Measurements from ENCODE around the gene ORC6. TPM values are rescaled to one million over a fixed set of nuclear protein-coding genes. Genes with fewer than 3 reads are reported as not detected.
"Not testable (repeated sequence)": the region's sequence is repeated elsewhere in the genome, so short reads cannot be mapped to it uniquely, and the experiment has no call there.

The ORC6 gene
- total RNA-seq, 4 donors from 2014 or later, result 3.4 to 12.6 (median 7.7) TPM

- Histone ChIP-seq H3K4me1 (no peaks in the 10 kb centered on the region), H3K27me3 (no peaks in the 10 kb centered on the region), H3K9me3 (no peaks in the 10 kb centered on the region), H3K36me3 (peaks cover 0 to 70% (median 31%) of the 10 kb centered on the region in 3 donors), H3K4me3 (no peak overlapping the region), H3K27ac (no peak overlapping the region)
- no peak for DNase-seq
- intact Hi-C loops (cut with DNase I), result no loop called here
- TF ChIP-seq CTCF (IDR thresholded peaks at IDR 0.05) (no peak), POLR2A (IDR thresholded peaks at IDR 0.05) (no peak)
- WGBS, 2 donors, result 60% methylated on average over 1 of the region's 1 CpG
Observed at GRCh38 chr16:46658925-46659324, 30.5 kb upstream of the ORC6 start.

GRCh38 chr16:46662123-46662522 lies 27.3 kb upstream of the ORC6 start:
- Histone ChIP-seq H3K27ac (no peak overlapping the region), H3K4me3 (no peak overlapping the region), H3K36me3 (peaks cover 0 to 99% (median 41%) of the 10 kb centered on the region in 3 donors), H3K27me3 (no peaks in the 10 kb centered on the region), H3K9me3 (no peaks in the 10 kb centered on the region), H3K4me1 (no peaks in the 10 kb centered on the region)
- no peak for DNase-seq
- no peak for TF ChIP-seq POLR2A (IDR thresholded peaks at IDR 0.05)
- TF ChIP-seq CTCF (IDR thresholded peaks at IDR 0.05), result no peak
- WGBS, 2 donors, result 65 to 70% methylated on average over 4 of the region's 4 CpGs
- intact Hi-C loops (cut with DNase I), result no loop called here

- H3K4me1 ChIP-seq, result no peaks in the 10 kb centered on the region
- 67 to 71% methylated on average over 6 of the region's 6 CpGs for WGBS, 2 donors
- H3K9me3 ChIP-seq, result no peaks in the 10 kb centered on the region
- peak; percentile 60 to 87 (median 79) for TF ChIP-seq CTCF (IDR thresholded peaks at IDR 0.05)
- TF ChIP-seq POLR2A (IDR thresholded peaks at IDR 0.05), result no peak
- no peak overlapping the region for H3K4me3 ChIP-seq
- intact Hi-C loops (cut with DNase I), result no loop called here
- H3K27me3 ChIP-seq, result no peaks in the 10 kb centered on the region
- peaks cover 0 to 100% (median 16%) of the 10 kb centered on the region in 3 donors for H3K36me3 ChIP-seq
- no peak for DNase-seq
- no peak overlapping the region for H3K27ac ChIP-seq
Observed at GRCh38 chr16:46673320-46674013, 16.0 kb upstream of the ORC6 start.

GRCh38 chr16:46677943-46678342 lies 11.5 kb upstream of the ORC6 start:
- intact Hi-C loops (cut with DNase I); H3K27ac ChIP-seq; H3K27me3 ChIP-seq; H3K9me3 ChIP-seq; H3K4me1 ChIP-seq; H3K4me3 ChIP-seq; DNase-seq: not testable (repeated sequence)
- 90 to 100% methylated on average over 1 of the region's 1 CpG for WGBS, 2 donors
- peaks cover 0 to 97% (median 7%) of the 10 kb centered on the region in 3 donors for H3K36me3 ChIP-seq

GRCh38 chr16:46681867-46682266 lies 7.6 kb upstream of the ORC6 start:
- intact Hi-C loops (cut with DNase I); H3K27me3 ChIP-seq; H3K4me3 ChIP-seq; DNase-seq; H3K27ac ChIP-seq; H3K9me3 ChIP-seq: not testable (repeated sequence)
- 85 to 91% methylated on average over 2 of the region's 2 CpGs for WGBS, 2 donors
- H3K36me3 ChIP-seq, result peaks cover 0 to 59% (median 0%) of the 10 kb centered on the region in 3 donors
- H3K4me1 ChIP-seq, result peaks cover 0 to 32% (median 0%) of the 10 kb centered on the region in 3 donors

- no peak for DNase-seq
- no peaks in the 10 kb centered on the region for H3K9me3 ChIP-seq
- no peaks in the 10 kb centered on the region for H3K27me3 ChIP-seq
- H3K4me3 ChIP-seq, result peak overlapping the region in 1 of 4 donors; percentile 87
- peaks cover 0 to 11% (median 0%) of the 10 kb centered on the region in 3 donors for H3K36me3 ChIP-seq
- TF ChIP-seq POLR2A (IDR thresholded peaks at IDR 0.05) (no peak), CTCF (IDR thresholded peaks at IDR 0.05) (no peak)
- no peak overlapping the region for H3K27ac ChIP-seq
- 32 to 37% methylated on average over 5 of the region's 5 CpGs for WGBS, 2 donors
- H3K4me1 ChIP-seq, result peaks cover 7 to 64% (median 23%) of the 10 kb centered on the region in 3 donors
- intact Hi-C loops (cut with DNase I), result loop anchor here (5.0 kb wide), 1 partner anchor 145 kb away; the partner anchor contains the start of gene C16orf87
Observed at GRCh38 chr16:46686815-46687473, 2.5 kb upstream of the ORC6 start.

Measured in esophagus squamous epithelium (tissue), 5 donors.